GM19467 (cell line): ENCODE measurements around the gene KRTAP24-1.

Source experiments
- ATAC-seq: cut with Tn5 transposase; IDR thresholded peaks from one replicate; pipeline ENCODE4 v1.9.1; 2021; ENCODE audit warnings: mild to moderate bottlenecking, moderate library complexity; ENCODE audit not compliant: unreplicated experiment

Gene KRTAP24-1, protein sequence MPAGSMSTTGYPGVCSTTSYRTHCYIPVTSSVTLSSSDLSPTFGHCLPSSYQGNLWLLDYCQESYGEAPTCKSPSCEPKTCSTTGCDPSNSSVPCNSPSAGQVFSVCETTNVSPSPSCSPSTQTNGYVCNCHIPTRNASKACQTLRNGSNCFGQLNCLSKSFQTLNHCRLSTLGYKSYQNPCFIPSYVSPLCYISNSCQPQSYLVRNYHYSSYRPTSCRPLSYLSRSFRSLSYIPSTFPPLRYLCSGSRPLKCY

DNA sequence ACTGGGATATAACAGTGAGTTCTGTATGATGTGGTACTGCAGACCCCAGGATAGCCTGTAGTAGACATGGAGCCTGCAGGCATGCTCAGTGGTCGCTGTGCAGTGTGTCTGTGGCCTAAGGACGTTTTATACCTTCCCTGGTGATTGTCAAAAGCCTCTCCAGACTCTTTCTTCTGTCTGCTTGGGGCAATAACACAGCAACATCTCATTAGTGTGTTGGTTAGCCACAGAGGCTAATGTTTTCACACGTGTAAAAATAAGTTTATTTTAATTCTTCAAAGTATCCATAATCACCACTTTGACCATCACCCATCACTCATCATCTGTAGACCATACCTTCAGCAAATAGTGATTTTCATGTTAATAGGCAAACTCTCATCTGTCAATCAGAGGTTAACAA, at the start of gene KRTAP24-1:
Gene KRTAP24-1, minus strand, starts transcription at position 101 of the 400 bp plus-strand sequence. Its CDS starts 18 bp downstream, at position 83.
- ATAC-seq, result no peak

DNA sequence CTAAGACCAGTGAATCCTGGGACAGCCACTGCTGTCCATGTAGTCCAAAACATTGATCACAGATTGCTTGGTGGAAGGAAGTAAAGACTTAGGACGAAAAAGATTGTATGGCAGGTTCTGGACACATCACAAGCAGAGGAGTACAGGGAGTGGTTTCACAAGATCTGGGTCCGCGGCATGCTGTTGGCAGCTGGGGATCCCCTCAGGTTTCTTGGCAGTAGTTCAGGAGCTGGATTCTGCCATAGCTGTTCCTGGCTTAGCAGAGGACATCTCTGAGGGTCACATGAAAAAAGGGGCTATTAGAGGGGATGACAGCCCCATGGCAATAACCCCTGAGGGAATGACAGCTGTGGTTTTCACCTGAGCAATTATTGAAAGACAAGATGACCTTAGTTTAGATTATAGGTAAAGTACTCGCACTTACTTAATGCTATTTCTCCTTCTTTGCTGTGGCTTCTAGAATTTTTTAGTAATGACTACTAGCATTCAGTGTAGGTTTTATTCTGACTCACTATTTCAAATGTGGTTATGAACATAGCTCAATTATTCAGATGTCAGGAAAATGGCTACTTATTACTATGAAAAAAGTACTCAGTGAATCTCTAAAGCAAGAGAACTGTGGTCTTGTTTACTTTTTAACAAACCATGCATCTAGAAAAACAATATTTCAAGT, 46.6 kb upstream of the KRTAP24-1 start:
- ATAC-seq, result no peak

DNA sequence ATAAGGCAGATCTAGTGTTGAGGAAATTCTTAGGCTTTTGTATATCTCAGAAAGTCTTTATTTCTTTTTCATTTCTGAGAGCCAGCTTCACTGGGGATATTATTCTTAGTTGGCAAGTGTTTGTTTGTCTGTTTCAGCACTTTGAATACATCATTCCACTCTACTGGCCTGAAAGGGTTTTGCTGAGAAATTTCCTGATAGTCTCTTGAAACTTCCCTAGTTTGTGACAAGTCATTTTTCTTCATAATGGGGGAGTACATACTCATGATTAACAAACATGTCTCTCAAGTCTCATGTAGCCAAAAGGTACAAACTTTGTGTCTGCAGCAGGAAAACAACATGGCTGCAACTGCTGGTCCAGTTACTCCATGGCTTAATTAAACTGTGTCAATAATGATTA, 43.6 kb upstream of the KRTAP24-1 start:
- ATAC-seq, result no peak

DNA sequence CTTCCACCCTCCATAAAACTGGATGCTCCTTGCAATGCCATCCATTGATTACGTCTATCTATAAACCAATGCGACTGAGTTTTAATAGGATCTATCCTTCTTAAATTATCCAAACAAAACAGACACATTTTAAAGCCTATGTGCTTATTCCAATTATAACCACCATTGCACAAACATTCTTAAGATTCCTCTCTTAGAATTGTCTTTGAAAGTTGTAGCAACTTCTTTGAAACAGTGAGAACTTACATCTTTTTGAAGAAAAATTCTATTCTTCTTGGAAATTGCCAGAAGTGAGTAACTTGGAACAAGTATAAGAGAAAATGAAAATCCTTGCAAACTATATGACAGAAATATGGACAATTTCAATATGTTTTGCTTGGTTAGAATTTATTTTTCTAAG, 37.5 kb upstream of the KRTAP24-1 start, which contains the start of gene KRTAP26-1:
Gene KRTAP26-1, minus strand, starts transcription at position 101 of the 400 bp plus-strand sequence. CDS start 280 bp downstream, outside the sequence.
- ATAC-seq, result no peak

DNA sequence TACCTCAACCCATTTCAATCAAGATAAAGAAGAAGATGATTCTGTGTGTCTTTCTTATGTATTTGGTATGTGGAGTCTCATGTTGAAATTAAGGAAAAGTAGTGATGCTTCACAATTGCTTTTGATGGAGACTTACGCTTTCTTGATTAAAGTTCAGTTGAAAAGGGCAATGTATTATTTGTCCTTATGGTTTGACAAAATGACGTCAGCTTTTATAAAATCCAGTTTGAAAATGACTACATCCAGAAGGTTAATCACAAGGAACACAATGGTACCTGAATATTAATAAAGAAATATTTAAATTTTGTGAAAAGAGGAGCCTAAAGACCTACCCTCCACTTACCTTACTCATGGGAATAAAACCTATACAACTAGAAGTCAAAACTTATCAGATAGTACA, 33.0 kb upstream of the KRTAP24-1 start:
- ATAC-seq, result no peak

DNA sequence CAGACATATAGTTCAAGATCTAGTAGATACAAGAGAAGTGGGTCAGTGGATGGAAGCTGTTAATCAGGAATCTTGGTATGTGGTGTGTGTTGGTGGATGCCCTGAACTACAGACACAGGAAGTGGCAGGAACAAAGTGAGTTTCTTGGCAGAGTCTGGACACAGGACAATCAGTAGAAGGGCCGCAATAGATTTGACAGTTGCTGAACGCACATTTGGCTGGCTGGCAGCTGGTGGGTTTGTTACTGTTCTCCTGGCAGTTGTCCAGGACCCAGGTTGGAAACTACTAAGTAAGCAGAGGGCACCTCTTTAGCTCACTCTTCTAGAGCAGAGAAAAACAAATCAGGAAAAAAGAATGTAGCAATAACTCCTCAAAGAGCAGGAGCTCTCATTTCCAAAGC, 24.1 kb upstream of the KRTAP24-1 start:
- no peak for ATAC-seq

DNA sequence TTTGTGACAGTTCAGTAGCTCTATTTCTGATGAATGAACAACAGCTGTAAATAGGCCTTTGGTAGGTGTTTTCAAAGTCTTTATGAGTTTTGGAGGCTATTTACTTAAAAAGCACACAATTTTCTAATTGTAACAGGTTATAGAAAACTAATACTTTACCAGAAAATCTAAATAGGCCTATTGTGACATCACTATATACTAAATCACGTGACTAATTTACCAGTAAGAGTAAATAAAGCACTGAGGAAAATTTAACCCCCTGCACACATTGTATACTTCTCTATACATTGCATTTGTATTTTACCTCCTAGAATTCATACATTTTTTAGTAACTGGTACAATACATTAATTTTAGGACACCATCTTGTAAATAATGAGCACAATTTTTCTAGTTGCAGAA, 22.4 kb upstream of the KRTAP24-1 start:
- no peak for ATAC-seq

DNA sequence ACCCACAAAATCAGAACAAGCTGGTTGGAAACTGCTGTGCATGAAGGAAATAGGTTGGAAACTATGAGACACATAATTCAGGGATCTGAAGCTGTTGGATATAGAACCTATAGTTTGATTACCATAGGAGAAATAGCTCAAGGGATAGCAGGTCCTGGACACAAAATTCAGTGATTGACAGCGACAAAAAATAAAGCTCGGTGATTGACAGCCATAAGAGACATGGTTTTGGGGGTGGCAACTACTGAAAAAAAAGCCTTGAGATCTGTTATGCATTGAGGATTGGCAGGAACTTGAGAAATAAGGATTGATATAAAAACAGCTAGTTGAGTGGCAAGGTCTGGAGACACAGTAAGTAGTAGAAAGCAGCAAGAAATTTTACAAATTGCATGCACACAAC, 6.5 kb upstream of the KRTAP24-1 start, which contains the start of gene KRTAP25-1:
Gene KRTAP25-1, minus strand, starts transcription at position 300 of the 400 bp plus-strand sequence. Its CDS starts 24 bp downstream, at position 276.
- no peak for ATAC-seq

DNA sequence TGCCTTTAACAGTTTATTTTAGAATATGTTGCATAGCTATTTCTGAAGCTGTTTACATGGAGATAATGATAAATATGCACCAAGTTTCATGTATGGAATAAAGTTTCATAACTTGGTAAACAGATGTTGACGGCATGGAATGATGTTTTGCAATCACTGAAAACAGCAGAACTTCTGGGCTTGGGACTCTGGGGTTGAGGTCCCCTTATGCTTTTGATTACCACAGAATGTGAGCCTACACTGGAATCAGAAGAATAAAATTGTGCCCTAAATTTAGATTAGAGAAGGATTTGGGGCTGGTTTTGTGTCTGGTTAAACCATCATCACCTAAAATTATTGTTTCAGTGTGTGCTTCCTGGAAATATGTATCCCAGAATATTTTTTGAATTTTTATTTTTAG, 11.1 kb downstream of the KRTAP24-1 start:
- ATAC-seq, result no peak

DNA sequence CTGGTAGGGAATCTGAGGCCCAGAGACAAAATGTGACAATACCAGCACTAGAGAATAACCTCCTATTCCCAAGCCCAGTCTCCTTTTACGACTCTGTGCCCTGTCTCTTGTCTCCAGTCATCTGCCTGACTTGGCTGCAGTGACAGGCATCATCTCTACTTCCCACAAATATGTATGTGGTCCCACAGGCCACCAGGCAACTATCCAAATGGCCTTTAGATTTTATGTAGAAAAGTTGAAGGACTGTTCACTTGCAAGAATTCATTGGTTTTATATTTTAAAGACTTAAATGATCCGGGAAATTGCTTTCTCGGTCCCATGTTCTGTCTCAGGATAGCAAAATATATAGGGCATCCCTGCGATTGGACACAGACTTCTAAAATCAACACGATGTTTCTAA, 11.6 kb downstream of the KRTAP24-1 start:
- no peak for ATAC-seq

DNA sequence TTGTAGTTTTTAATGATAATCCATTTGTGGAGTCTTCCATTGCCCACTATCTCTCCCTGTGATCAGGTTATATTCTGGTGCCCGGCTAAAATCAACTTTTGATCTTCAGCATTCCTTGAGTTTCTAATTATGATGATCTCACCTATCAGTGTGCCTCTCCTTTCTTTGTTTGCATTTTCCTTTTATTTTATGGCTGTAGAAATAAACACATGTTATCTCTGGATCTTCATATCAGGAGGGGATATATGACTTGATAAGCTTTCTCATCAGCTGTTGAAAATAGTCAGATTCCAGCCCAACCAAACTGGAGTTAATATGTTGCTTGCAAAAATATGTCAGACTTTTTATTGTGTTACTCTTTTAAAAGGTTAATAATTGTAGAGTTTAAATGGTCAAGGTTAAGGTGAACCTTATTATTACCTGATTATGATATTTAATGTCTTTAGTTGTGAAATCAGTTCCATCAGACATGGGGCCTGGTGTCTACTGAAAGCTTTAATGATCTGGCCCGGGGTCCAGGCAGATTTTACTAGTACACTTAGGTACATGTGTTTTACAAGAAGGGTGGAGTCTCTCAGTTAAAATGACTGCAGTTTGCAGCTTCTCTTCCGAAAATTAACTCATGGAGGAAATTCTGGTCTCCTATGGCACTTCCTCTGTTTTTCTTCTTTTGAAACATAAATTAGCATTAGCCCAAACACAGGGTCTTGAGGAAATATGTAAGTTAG, 12.8 kb downstream of the KRTAP24-1 start:
- no peak for ATAC-seq

DNA sequence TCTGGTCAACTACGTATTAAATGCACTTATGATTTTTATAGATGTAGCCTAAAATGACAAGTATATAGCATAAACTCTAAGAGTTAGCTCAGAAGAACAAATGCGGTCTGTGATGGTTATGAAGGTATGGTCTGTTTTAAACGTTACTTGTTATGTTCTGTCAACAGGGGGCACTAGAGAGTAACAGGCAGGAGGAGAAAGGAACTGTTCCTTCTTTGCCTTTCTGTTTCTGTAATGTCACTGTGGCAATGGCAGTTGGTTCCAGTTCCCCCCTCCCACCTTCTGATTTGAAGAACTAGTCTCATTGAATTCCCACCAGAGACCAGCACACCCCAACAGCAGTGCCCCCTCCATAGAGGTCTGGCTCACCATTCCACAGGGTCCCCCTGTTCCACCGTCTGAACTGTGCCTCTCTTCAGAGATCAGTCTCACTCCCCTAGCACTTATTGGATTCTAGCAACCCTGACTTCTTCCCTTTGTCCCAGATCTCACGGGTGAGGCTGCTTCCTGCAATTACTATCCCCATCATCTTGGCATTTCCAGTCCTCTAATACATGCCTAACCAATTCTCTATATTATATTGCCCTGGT, 14.0 kb downstream of the KRTAP24-1 start:
- ATAC-seq, result no peak

DNA sequence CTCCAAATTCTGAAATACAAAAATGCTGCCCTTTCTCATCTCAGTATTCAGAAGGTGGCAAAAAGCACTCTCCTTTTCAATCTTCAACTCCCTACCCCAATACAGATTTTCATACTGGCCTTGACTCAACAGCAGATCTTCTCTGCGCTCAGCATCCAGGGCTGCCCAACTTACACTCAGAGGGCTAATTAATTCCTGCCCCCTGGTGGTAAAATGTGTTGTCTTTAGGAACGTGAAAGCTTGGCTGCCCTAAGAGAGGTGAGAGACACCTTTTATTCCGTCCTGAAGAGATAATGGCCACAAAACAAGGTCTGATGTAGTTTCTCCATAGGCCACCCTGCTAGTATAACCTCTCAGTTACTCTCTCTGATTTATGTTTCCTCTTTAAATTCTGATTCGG, 25.0 kb downstream of the KRTAP24-1 start:
- ATAC-seq, result no peak

DNA sequence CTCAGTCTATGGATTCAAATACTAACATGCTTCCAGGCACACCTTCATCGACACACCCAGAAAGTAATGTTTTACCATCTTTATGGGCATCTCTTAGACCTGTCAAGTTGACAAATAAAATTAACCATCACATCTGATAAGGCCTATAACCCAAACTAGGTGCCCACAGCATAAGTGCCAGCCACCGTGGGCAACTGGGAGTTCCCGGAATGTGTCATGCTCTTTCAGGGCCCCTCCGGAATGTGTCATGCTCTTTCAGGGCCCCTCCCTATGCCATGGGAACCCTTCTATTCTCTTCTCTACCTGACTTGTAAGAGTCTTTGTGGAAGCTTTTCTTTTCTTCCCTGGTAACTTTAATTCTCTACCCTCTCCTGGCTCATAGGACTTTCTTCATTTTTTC, 26.6 kb downstream of the KRTAP24-1 start:
- no peak for ATAC-seq

DNA sequence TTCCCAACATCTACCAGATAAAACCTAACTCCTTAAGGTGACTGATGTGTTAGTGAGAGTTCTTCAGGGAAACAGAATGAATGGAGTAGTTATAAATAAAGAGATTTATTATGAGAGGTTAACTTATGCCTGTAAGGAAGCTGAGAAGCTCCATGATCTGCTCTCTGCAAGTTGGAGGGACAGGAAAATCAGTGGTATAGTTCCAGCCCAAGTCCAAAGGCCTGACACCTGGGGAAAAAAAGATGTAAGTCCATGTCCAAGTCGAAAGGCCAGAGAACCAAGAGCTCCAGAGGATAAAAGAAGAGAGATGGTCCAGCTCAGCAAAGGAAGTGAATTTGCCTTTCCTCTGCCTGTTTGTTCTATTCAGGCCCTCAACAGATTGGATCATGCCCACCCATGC, 27.1 kb downstream of the KRTAP24-1 start:
- no peak for ATAC-seq

DNA sequence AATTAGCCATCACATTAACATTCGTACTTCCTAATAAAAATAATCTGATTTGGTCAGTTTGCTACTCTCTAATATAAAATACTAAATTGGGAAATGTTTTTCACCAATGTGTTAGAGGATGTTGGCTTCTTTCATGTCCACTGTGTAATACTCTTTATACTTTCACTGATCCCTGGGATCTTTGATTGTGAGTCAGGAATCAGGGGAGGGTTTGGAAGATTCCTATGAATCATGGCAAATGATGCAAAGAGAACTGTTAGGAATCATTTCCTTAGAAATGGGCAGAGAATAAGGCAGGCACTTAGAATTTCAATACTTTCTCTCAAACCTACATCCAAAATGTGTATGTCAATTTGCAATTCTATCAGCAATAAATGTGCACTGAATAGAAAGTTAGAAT, 31.0 kb downstream of the KRTAP24-1 start:
- ATAC-seq, result no peak

DNA sequence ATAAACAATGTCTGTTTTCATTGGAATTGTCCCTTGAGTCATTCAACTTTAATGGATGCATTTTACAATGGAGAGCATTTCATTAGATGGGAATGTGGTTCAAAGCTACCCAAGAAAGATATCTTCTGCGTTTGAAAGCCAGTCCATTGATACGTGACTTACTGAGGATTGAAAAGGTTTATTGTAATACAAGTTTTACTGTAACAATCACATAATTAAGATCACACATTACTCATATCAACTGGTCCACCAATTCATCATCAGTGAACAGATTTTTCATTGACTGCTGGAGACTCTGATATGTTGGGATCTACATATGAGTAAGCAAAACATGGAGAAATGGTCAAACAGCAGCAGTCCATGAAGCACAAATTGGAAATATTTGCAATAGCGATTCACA, 32.8 kb downstream of the KRTAP24-1 start:
- ATAC-seq, result no peak

DNA sequence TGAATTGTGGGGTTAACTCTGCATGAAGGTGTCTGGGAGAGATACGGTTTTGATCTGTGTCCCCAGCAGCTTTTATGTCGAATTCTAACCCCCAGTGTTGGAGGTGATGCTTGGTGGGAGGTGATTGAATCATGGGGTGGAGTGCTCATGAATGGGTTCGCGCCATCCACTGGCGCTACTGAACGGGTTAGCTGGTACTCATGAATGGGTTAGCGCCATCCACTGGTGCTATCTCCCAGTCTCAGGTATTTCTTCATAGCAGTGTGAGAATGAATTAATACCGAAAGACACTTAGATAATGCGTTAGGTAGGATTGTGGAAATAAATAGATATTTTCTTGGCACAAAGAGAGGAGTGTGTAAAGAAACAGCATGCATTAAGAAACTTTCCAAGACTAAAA, 33.9 kb downstream of the KRTAP24-1 start:
- no peak for ATAC-seq

DNA sequence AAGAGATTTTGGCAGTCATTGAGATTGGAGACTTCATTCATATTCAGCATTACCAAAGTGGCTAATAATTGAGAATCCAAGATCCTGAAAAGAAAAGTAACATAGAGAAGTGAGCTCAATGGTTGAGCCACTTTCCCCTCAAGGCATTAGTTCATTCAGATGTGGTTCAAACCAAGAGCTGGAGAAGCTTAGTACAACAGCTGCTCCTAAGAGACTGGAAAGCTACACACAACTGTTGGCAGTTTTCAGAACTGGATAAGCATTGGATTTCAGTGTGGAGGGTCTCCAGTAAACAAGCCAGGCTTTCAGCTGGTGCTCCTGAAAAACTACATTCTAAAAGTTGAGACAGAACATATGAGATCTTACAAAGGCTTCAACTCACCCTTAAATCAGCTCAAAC, 37.7 kb downstream of the KRTAP24-1 start:
- ATAC-seq, result no peak

DNA sequence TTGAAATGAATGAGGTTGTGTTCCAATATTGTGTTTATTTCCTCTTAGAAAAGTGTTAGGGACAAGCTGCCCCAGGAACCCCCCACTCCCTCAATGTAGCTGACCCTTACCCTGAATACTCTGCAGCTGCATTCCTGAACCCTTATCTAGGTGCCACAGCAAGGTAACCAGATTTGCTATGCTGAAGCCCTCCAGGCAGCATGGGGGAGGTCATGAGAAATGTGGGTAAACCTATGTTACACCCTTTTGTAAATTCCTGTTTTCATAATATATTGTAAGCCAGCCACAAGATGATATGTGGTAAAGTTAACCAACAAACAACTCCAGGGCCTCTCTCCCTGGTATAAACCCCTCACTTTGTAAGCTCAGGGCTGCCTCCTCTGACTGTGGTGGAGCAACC, 39.1 kb downstream of the KRTAP24-1 start:
- no peak for ATAC-seq

DNA sequence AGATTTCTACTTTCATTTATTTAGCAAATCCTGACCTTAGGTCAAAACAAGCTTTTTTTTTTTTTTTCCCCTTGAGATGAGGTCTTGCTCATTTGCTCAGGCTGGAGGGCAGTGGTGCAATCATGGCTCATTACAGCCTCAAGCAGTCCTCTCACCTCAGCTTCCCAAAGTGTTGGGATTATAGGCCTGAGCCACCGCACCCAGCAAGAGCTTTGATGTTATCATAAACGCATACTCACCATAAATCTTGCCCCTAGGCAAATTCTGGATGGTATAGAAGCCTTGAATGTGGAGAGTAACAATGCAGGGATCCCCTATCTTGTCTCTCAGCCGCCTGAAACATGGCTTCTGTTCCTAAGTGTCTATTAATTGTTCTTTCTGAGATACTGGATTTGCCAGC, 42.1 kb downstream of the KRTAP24-1 start:
- ATAC-seq, result no peak
